ENCODE results near the gene ZNF418. TPM values are rescaled to one million over a fixed set of nuclear protein-coding genes. Genes with fewer than 3 reads are reported as not detected.

ZNF418 gene
- total and polyA plus RNA-seq, 2 of the 13 experiments (the other 11 are each of a cell fraction or from before 2014, with no cell fraction given) = 0.07 to 0.27 TPM

DNA sequence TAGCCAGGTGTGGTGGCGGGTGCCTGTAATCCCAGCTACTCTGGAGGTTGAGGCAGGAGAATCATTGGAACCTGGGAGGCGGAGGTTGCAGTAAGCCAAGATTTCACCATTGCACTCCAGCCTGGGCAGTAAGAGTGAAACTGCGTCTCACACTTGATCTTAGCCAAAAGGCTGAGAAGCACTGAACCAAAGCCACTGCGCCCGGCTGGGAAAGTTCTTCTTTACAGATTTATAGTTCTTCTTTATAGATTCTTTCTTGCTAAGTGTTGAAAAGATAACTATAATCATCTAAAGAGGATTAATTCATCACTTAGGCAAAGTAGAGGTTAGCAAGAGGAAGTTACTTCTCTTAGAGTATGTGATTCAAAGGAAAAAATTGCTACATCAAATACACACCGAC lies 29.9 kb downstream of the ZNF418 start (continued):
- TF ChIP-seq, protein P1, sequence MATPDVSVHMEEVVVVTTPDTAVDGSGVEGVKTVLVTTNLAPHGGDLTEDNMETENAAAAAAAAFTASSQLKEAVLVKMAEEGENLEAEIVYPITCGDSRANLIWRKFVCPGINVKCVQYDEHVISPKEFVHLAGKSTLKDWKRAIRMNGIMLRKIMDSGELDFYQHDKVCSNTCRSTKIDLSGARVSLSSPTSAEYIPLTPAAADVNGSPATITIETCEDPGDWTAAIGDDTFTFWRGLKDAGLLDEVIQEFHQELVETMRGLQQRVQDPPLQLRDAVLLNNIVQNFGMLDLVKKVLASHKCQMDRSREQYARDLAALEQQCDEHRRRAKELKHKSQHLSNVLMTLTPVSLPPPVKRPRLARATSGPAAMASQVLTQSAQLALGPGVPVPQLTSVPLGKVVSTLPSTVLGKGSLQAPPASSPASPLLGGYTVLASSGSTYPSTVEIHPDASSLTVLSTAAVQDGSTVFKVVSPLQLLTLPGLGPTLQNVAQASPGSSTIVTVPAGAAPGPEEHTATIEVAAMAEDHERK (CRISPR knock-in tag; IDR thresholded peaks at IDR 0.05; ENCODE audit: low read depth) = no peak
- no peak for TF ChIP-seq SRY (CRISPR knock-in tag; IDR thresholded peaks at IDR 0.05)
- TF ChIP-seq BRCA1 (CRISPR knock-in tag; IDR thresholded peaks at IDR 0.05) = no peak
- TF ChIP-seq, protein P2, sequence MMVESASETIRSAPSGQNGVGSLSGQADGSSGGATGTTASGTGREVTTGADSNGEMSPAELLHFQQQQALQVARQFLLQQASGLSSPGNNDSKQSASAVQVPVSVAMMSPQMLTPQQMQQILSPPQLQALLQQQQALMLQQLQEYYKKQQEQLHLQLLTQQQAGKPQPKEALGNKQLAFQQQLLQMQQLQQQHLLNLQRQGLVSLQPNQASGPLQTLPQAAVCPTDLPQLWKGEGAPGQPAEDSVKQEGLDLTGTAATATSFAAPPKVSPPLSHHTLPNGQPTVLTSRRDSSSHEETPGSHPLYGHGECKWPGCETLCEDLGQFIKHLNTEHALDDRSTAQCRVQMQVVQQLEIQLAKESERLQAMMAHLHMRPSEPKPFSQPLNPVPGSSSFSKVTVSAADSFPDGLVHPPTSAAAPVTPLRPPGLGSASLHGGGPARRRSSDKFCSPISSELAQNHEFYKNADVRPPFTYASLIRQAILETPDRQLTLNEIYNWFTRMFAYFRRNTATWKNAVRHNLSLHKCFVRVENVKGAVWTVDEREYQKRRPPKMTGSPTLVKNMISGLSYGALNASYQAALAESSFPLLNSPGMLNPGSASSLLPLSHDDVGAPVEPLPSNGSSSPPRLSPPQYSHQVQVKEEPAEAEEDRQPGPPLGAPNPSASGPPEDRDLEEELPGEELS (CRISPR knock-in tag; IDR thresholded peaks at IDR 0.05) = no peak

DNA sequence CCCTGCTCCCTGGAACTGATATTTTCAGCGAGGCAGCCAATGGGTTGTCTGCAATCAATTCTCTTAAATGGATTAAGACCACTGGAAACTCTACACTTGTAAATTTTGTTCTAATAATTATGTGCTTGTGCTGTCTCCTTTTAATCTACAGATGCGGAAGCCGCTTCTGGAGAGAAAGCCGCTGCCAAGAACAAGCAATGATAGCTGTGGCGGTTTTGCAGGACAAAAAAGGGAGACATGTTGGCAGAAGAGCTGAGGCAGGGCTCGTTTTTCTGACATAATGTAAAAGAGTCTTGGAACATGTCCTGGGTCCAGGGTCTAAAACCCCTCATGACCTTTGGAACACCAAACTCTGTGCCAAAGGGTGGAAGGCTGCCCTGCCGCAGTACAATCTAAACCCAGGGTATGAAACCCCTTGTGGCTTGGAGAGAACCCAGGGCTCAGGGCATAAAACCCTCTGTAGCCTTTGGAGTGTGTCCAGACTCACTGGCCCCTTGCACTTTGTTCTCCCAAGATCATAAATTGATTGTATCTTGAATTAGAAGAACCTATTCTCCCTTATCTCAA lies 31.5 kb downstream of the ZNF418 start:
- no peaks in the 10 kb centered on the region for H3K9me3 ChIP-seq (ENCODE audit: low read length)
- no peak overlapping the region for H3K4me3 ChIP-seq (replicated peaks in 1 of 3; ENCODE audit: insufficient read depth in 1 of 3, low read depth in 2 of 3, low read length in 3 of 3)
- H3K27me3 ChIP-seq (ENCODE audit: control insufficient read depth in 1 of 2, insufficient read depth in 2 of 2, low read length in 2 of 2) = no peaks in the 10 kb centered on the region
- intact Hi-C loops (cut with micrococcal nuclease; ENCODE audit: unreplicated experiment) = loop anchor here (5.0 kb wide), 1 partner anchor 436 kb away; no protein-coding TSS in a partner anchor
- TF ChIP-seq, protein P3, sequence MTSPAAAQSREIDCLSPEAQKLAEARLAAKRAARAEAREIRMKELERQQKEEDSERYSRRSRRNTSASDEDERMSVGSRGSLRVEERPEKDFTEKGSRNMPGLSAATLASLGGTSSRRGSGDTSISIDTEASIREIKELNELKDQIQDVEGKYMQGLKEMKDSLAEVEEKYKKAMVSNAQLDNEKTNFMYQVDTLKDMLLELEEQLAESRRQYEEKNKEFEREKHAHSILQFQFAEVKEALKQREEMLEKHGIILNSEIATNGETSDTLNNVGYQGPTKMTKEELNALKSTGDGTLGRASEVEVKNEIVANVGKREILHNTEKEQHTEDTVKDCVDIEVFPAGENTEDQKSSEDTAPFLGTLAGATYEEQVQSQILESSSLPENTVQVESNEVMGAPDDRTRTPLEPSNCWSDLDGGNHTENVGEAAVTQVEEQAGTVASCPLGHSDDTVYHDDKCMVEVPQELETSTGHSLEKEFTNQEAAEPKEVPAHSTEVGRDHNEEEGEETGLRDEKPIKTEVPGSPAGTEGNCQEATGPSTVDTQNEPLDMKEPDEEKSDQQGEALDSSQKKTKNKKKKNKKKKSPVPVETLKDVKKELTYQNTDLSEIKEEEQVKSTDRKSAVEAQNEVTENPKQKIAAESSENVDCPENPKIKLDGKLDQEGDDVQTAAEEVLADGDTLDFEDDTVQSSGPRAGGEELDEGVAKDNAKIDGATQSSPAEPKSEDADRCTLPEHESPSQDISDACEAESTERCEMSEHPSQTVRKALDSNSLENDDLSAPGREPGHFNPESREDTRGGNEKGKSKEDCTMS (CRISPR knock-in tag; conservative IDR thresholded peaks at IDR 0.05) = no peak
- TF ChIP-seq HNF4G (IDR thresholded peaks at IDR 0.05; ENCODE audit: borderline replicate concordance, low read depth, low read length) (0 out of 2 replicates have a peak, but pooled peaks have one; percentile 5), HNF4G (CRISPR knock-in tag; IDR thresholded peaks at IDR 0.05; ENCODE audit: borderline replicate concordance, low read depth) (no peak)
- no peaks in the 10 kb centered on the region for H4K20me1 ChIP-seq (ENCODE audit: insufficient read depth, low read length)
- H3K79me2 ChIP-seq (ENCODE audit: insufficient read depth, low read length) = no peaks in the 10 kb centered on the region
- ATAC-seq = peak; percentile 35; the same call in 1 of the 3 replicates
- peak overlapping the region; percentile 10; the same call in 1 of the 2 replicates for H3K9ac ChIP-seq (ENCODE audit: insufficient read depth, low read depth, low read length)
- H2AFZ ChIP-seq (ENCODE audit: low read length) = no peak overlapping the region
- in situ Hi-C loops (cut with HindIII; ENCODE audit: extremely low pct_ligation_motif_present, low pct_unique_long_range_greater_than_20kb) = no loop called here
- CTCF ChIA-PET (ENCODE audit: low intra/inter-chr PET ratio, low total read pairs) = interaction anchor here (0.7 kb wide), 1 partner anchor 165 kb away, joined by 3 read pairs; no protein-coding TSS in a partner anchor
- H3K4me2 ChIP-seq (ENCODE audit: low read depth, low read length) = peak overlapping the region; percentile 16; the same call in 1 of the 2 replicates
- no peak for DNase-seq (ENCODE audit: low spot score)
- no TSS peak for BruUV-seq (replicated peaks)
- H3K4me1 ChIP-seq (ENCODE audit: insufficient read depth, low read length) = peaks cover 12% of the 10 kb centered on the region
- POLR2A ChIA-PET = no interaction called here
- H3K36me3 ChIP-seq (replicated peaks in 1 of 2; ENCODE audit: control insufficient read depth in 1 of 2, insufficient read depth in 2 of 2, low read length in 2 of 2) = peaks cover 2 to 11% of the 10 kb centered on the region in 2 experiments; a peak in 3 of 5 replicates
- no peak for FAIRE-seq
- 66% methylated on average over 6 of the region's 7 CpGs for WGBS (ENCODE audit: low lambda C conversion rate)
- H3K27ac ChIP-seq (ENCODE audit: extremely low read length, insufficient read depth, low read length) = no peak overlapping the region

All from HepG2 (cell line).